Body of pancreas (tissue), 4 donors: Measurements from ENCODE around the gene ARF1. TPM values are rescaled to one million over a fixed set of nuclear protein-coding genes. Genes with fewer than 3 reads are reported as not detected.

Experiments used
- ATAC-seq: fragments of 150-250 bp; one replicate; pipeline ENCODE4 v1.9.1; 2016
- DNase-seq, 4 donors: peaks; one replicate each; pipeline ENCODE4 v3.0.0-alpha.2; 2019
- H3K27ac ChIP-seq, 4 donors: fragments of 200-600 bp; sonication (generic); 1 replicate in 3 of 4; 2 replicates in 1 of 4; pipeline versions ENCODE4 v1.5.1 to v1.6.1; 2016 to 2019; ENCODE audit warnings: mild to moderate bottlenecking in 1 of 4, mixed read lengths in 1 of 4, moderate library complexity in 1 of 4
- H3K27me3 ChIP-seq, 2 donors: fragments of 200-600 bp; sonication (generic); one replicate each; pipeline ENCODE4 v1.6.0; 2016; ENCODE audit warnings: mild to moderate bottlenecking in 1 of 2
- H3K36me3 ChIP-seq, 2 donors: fragments of 200-600 bp; sonication (generic); replicated peaks in 1 of 2; 2 replicates each; pipeline ENCODE4 v1.5.1; 2016; ENCODE audit warnings: low read depth in 2 of 2; ENCODE audit not compliant: insufficient read depth in 1 of 2
- H3K4me1 ChIP-seq: fragments of 200-600 bp; sonication (generic); one replicate; pipeline ENCODE4 v1.6.0; 2016
- H3K4me3 ChIP-seq, 2 donors: fragments of 200-600 bp; sonication (generic); 1 replicate in 1 of 2; 2 replicates in 1 of 2; pipeline ENCODE4 v1.5.1; 2016 to 2019
- H3K9me3 ChIP-seq, 3 donors: fragments of 200-600 bp; sonication (generic); 1 replicate in 2 of 3; 2 replicates in 1 of 3; pipeline ENCODE4 v1.5.1; 2016
- POLR2A ChIP-seq, 3 donors: fragments of 450-650 bp; IDR thresholded peaks; one replicate each; pipeline ENCODE4 v1.6.1; 2016; ENCODE audit warnings: antibody characterized with exemption in 3 of 3, mild to moderate bottlenecking in 2 of 3
- WGBS, 2 donors: methylation state at CpG; one replicate each; pipeline ENCODE4 v1.1.5; 2017; 5-methylcytosine and 5-hydroxymethylcytosine counted together
- intact Hi-C: fragments of 100-400 bp; cut with DNase I; formaldehyde crosslinking; loops from one replicate; pipeline ENCODE4 v1.15.1; 2023
- total RNA-seq, 2 donors: library from RNA; depleted of rRNA; stranded (reverse); fragments of >200 nt; gene quantifications; one replicate each; pipeline ENCODE4 v1.1.0, GENCODE V29; 2016
- TF ChIP-seq, protein P1 (sequence below), 7 experiments: fragments of 450-650 bp in 4 of 7; fragments of 200-600 bp in 3 of 7; sonication (generic) in 3 of 7; IDR thresholded peaks; one replicate each; pipeline ENCODE4 v1.5.1; 2016 to 2019; ENCODE audit warnings: antibody characterized with exemption in 7 of 7

The ARF1 gene
- total RNA-seq, 2 donors from 2014 or later, result 158 to 203 TPM

DNA sequence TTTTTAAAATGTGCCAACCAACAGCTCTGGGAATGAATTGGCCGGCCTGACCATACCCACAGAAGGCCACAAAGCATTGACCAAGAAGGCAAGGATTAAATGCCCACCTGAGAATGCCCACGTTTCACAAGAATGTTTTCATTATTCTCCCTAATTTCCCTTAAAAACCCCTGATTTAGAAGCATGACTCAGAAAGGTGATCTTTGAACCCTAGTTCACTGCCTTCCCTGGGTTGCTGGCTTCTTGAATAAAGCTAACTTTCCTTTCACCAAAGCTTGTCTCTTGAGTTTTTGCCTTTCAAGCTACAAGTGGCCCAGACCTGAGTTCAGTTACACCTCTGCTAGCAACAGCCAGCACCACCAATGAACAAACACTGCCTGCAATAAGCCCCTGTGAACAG lies 41.0 kb downstream of the ARF1 start:
- WGBS, 2 donors, result 63 to 67% methylated on average over 2 of the region's 2 CpGs
- intact Hi-C loops, result no loop called here

DNA sequence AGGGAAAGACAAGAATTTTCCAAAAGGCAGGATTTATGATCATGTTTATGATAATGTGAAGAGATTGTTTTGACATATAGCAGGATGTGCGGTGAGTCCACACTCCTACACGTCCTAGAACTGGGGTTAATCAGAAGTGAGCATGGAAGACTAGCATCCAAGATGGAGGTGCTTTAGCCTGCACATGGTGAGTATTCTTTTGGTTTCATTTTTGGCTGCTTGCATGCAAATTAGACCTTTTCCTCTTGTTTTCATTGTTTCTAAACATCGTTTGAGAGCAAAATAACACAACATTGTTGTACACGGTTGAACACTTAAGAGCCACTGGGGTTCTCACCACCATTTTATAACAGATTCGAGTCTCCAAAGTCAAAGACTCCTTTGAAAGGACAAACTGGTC lies 42.7 kb downstream of the ARF1 start:
- 75 to 76% methylated on average over 5 of the region's 5 CpGs for WGBS, 2 donors
- intact Hi-C loops, result no loop called here
- no peak for DNase-seq
- ATAC-seq, result no peak
- TF ChIP-seq, protein P1, sequence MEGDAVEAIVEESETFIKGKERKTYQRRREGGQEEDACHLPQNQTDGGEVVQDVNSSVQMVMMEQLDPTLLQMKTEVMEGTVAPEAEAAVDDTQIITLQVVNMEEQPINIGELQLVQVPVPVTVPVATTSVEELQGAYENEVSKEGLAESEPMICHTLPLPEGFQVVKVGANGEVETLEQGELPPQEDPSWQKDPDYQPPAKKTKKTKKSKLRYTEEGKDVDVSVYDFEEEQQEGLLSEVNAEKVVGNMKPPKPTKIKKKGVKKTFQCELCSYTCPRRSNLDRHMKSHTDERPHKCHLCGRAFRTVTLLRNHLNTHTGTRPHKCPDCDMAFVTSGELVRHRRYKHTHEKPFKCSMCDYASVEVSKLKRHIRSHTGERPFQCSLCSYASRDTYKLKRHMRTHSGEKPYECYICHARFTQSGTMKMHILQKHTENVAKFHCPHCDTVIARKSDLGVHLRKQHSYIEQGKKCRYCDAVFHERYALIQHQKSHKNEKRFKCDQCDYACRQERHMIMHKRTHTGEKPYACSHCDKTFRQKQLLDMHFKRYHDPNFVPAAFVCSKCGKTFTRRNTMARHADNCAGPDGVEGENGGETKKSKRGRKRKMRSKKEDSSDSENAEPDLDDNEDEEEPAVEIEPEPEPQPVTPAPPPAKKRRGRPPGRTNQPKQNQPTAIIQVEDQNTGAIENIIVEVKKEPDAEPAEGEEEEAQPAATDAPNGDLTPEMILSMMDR (IDR thresholded peaks at IDR 0.05), result no peak
- TF ChIP-seq POLR2A (IDR thresholded peaks at IDR 0.05), result no peak
- Histone ChIP-seq H3K4me1 (no peaks in the 10 kb centered on the region), H3K4me3 (no peak overlapping the region), H3K27ac (no peak overlapping the region), H3K36me3 (no peaks in the 10 kb centered on the region), H3K9me3 (no peaks in the 10 kb centered on the region), H3K27me3 (no peaks in the 10 kb centered on the region)

More for the DNA sequence above, 41.0 kb downstream of the ARF1 start:
- Histone ChIP-seq H3K27me3 (no peaks in the 10 kb centered on the region), H3K27ac (no peak overlapping the region), H3K36me3 (no peaks in the 10 kb centered on the region), H3K4me1 (no peaks in the 10 kb centered on the region), H3K9me3 (no peaks in the 10 kb centered on the region), H3K4me3 (no peak overlapping the region)
- TF ChIP-seq, protein P1 (IDR thresholded peaks at IDR 0.05), result no peak
- no peak for TF ChIP-seq POLR2A (IDR thresholded peaks at IDR 0.05)
- DNase-seq (no peak), ATAC-seq (no peak)

DNA sequence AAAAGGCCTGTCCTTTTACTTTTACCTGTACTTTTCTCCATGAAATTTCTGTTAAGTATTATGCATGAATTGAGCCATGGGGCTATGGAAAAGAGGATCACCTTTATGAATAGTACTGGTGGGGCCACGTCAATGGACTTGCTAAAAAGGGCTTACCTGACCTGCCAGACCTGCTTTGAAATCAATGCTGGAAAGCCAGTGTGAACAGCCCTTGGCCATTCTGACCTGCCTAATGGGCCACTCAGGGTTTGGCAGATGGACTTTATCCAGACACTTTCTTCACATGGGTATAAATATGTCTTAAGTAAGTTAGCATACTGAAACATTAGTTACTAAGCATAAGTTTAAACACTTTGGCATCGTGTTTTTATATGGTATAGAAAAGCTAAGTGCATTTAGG lies 49.3 kb downstream of the ARF1 start:
- intact Hi-C loops, result no loop called here
- Histone ChIP-seq H3K27me3 (no peaks in the 10 kb centered on the region), H3K4me3 (no peak overlapping the region), H3K4me1 (no peaks in the 10 kb centered on the region), H3K27ac (peak overlapping the region; percentile 18 to 88 (median 76)), H3K9me3 (no peaks in the 10 kb centered on the region), H3K36me3 (no peaks in the 10 kb centered on the region)
- ATAC-seq, result peak; percentile 8
- TF ChIP-seq, protein P1 (IDR thresholded peaks at IDR 0.05), result no peak
- TF ChIP-seq POLR2A (IDR thresholded peaks at IDR 0.05), result no peak
- no peak for DNase-seq
- 68 to 69% methylated on average over 2 of the region's 2 CpGs for WGBS, 2 donors

DNA sequence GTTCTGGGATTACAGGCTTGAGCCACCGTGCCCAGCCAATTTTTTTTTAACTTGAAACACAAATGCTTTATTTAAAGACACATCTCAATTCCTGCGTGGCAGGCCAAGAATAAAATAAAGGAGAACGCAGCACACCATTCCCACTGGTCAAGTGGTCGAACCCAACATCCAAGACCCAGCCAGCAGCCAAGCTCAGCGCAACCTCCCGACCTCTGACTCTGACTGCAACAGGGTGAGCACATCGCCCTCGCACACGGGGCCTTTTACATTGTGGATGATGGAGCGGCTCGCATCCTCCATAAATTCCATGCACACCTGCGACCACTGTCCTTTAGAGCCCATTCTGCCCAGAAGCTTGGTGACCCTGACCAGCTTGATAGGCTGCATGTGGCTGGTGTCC lies 52.1 kb downstream of the ARF1 start:
- ATAC-seq (no peak), DNase-seq (no peak)
- Histone ChIP-seq H3K27me3 (no peaks in the 10 kb centered on the region), H3K4me3 (no peak overlapping the region), H3K4me1 (no peaks in the 10 kb centered on the region), H3K36me3 (no peaks in the 10 kb centered on the region), H3K27ac (no peak overlapping the region), H3K9me3 (no peaks in the 10 kb centered on the region)
- TF ChIP-seq POLR2A (IDR thresholded peaks at IDR 0.05), result no peak
- TF ChIP-seq, protein P1 (IDR thresholded peaks at IDR 0.05), result no peak
- 70 to 72% methylated on average over 12 of the region's 12 CpGs for WGBS, 2 donors
- intact Hi-C loops, result no loop called here

DNA sequence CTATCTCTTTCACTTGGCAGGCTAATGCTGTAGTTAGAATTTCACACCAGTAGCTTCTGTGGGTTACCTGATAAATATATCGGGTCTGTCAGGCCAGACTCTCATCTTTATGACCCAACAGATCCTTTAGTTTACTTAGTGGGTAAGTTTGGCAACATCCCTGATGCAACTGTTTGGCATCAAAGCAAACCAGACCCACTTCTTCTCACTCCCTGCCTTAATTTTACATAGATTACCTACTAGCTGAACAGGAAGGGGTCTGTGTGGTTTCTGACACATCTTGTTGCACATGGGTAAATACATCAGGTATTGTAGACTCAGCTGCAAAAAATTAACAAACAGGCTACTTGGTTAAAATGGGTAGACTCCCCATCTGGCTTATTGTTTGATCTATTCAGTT lies 54.4 kb downstream of the ARF1 start:
- Histone ChIP-seq H3K27me3 (no peaks in the 10 kb centered on the region), H3K27ac (no peak overlapping the region), H3K9me3 (no peaks in the 10 kb centered on the region), H3K4me1 (peaks cover 11% of the 10 kb centered on the region), H3K4me3 (no peak overlapping the region), H3K36me3 (no peaks in the 10 kb centered on the region)
- intact Hi-C loops, result no loop called here
- 33 to 44% methylated on average over 1 of the region's 1 CpG for WGBS, 2 donors
- no peak for TF ChIP-seq POLR2A (IDR thresholded peaks at IDR 0.05)
- TF ChIP-seq, protein P1 (IDR thresholded peaks at IDR 0.05), result no peak
- ATAC-seq (no peak), DNase-seq (no peak)
